GM06990 (cell line): ENCODE data around the gene SLC9A8.

Experiments used
- DNase-seq: peaks from one replicate; pipeline ENCODE4 v3.0.0-alpha.2; 2011; ENCODE audit not compliant: insufficient read length; ENCODE audit errors: extremely low read depth
- H3K27me3 ChIP-seq: replicated peaks from 2 replicates; pipeline ENCODE4 v1.6.0; 2011; ENCODE audit warnings: low read length; ENCODE audit not compliant: control insufficient read depth, insufficient read depth
- H3K36me3 ChIP-seq: 2 replicates; pipeline ENCODE4 v1.5.1; 2011; ENCODE audit warnings: low read length; ENCODE audit not compliant: control insufficient read depth, insufficient read depth
- H3K4me3 ChIP-seq: replicated peaks from 2 replicates; pipeline ENCODE4 v1.5.1; 2011; ENCODE audit warnings: low read depth, mild to moderate bottlenecking, control low read depth, low read length
- TF ChIP-seq, protein P1 (sequence below): IDR thresholded peaks from 2 replicates; pipeline ENCODE4 v1.5.1; 2011; ENCODE audit warnings: low read length, control low read depth, mild to moderate bottlenecking, inconsistent platforms; ENCODE audit not compliant: insufficient read depth, poor library complexity, severe bottlenecking

Gene SLC9A8

DNA sequence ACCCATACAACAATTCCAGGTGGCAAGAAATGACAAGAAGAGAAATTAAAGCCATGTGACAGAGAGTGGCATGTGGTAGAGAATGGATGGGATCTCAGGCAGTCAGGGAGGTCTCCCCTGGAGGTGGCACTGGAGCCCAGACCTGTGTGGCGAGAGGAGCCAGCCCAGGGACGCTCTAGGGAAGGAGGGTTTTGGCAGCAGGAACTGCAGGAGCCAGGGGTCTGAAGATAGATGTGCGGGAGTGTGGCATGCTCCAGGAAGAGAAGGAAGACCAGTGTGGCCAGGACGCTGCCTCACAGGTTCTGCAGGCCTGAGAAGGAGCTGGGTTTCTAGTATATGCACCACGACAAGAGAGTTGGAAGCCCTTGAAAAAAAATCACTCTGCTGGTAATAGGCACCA is 57.6 kb downstream of the SLC9A8 start:
- no peak for DNase-seq
- H3K36me3 ChIP-seq: peaks cover 6% of the 10 kb centered on the region
- TF ChIP-seq, protein P1, sequence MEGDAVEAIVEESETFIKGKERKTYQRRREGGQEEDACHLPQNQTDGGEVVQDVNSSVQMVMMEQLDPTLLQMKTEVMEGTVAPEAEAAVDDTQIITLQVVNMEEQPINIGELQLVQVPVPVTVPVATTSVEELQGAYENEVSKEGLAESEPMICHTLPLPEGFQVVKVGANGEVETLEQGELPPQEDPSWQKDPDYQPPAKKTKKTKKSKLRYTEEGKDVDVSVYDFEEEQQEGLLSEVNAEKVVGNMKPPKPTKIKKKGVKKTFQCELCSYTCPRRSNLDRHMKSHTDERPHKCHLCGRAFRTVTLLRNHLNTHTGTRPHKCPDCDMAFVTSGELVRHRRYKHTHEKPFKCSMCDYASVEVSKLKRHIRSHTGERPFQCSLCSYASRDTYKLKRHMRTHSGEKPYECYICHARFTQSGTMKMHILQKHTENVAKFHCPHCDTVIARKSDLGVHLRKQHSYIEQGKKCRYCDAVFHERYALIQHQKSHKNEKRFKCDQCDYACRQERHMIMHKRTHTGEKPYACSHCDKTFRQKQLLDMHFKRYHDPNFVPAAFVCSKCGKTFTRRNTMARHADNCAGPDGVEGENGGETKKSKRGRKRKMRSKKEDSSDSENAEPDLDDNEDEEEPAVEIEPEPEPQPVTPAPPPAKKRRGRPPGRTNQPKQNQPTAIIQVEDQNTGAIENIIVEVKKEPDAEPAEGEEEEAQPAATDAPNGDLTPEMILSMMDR: no peak
- H3K4me3 ChIP-seq: no peak overlapping the region
- no peaks in the 10 kb centered on the region for H3K27me3 ChIP-seq

DNA sequence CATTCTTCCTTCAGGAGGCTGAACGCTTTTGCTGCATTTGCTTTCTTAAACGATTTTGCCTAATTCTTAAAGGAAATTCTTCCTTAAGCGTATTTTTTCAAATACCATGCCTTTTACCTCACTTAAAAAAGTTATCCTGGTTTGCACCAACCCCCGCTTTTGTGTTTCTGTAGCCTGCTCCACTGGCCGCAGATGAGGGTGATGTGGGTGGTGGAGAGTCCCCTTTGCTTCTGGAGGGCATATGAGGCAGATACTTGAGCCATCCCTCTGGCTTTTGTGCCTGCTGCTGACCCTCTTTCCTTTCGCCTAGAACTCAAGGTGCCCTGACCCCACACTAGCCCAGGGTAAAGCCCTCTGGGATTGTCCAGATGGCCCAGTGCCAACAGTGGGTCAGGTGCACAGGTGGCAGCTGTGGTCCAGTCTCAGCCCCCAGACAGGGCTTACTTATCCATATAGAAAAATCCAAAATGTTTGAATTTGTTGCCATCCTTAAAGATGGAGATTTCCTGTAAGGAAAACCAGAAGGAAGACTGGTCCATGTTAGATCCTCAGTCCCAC is 58.8 kb downstream of the SLC9A8 start:
- no peak for DNase-seq
- no peak overlapping the region for H3K4me3 ChIP-seq
- TF ChIP-seq, protein P1: no peak

GRCh38 chr20:49872056-49872455 is 59.4 kb downstream of the SLC9A8 start:
- Histone ChIP-seq H3K36me3 (peaks cover 9% of the 10 kb centered on the region), H3K4me3 (no peak overlapping the region), H3K27me3 (no peaks in the 10 kb centered on the region)
- TF ChIP-seq, protein P1: no peak
- DNase-seq: no peak

More for the DNA sequence above, 58.8 kb downstream of the SLC9A8 start:
- Histone ChIP-seq H3K36me3 (peaks cover 9% of the 10 kb centered on the region), H3K27me3 (no peaks in the 10 kb centered on the region)

GRCh38 chr20:49874696-49875095 is 62.1 kb downstream of the SLC9A8 start:
- Histone ChIP-seq H3K36me3 (peaks cover 9% of the 10 kb centered on the region), H3K27me3 (no peaks in the 10 kb centered on the region), H3K4me3 (no peak overlapping the region)
- TF ChIP-seq, protein P1: no peak
- no peak for DNase-seq

DNA sequence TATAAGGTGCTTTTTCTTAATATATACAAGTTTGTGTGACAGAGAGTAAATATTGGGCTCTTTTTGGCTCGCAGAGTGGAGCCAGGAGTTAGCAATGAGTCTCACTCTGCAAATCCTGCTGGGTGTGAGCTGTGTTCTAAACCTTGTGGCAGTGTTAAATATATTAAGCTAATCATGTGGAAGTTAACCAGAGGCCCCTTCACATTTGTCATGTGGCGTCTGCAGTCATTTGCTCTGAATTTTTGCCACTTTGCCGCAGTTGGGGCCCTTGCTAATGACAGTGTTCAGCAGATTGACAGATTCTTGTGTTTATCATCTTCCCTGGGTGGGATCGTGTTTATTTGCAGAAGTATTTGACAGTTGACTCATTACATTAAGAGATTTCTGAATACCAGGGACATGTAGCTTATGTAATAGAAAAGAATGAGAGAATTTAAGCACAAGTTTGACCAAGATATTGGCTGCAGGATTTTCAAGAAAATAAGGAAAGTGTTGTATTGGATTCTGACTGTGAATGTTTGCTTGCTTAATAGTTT is 64.8 kb downstream of the SLC9A8 start:
- TF ChIP-seq, protein P1: no peak
- DNase-seq: no peak
- no peaks in the 10 kb centered on the region for H3K27me3 ChIP-seq
- H3K36me3 ChIP-seq: peaks cover 12% of the 10 kb centered on the region
- H3K4me3 ChIP-seq: no peak overlapping the region

DNA sequence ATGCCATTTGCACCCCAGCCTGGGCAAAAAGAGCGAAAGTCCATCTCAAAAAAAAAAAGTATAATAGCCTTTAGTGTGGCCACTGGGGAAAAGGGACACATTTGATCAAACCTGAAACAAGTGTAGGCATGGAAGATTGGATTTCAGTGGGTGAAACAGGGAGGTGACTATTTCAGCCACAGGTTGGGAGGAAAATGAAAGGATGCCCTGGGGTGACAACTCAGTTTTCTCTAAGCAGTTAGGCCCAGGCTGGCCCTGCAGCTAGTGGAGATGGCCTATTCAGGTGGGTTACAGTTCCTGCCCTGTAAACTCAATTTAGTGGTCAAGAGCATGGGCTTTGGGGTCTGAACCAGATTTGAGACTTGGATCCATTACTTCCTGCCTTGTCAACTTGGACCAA is 66.3 kb downstream of the SLC9A8 start:
- TF ChIP-seq, protein P1: no peak
- no peaks in the 10 kb centered on the region for H3K27me3 ChIP-seq
- no peak overlapping the region for H3K4me3 ChIP-seq
- peaks cover 21% of the 10 kb centered on the region for H3K36me3 ChIP-seq
- no peak for DNase-seq
